HG03060 (cell line): ENCODE results near the gene DMRT2.

Experiments
- ATAC-seq: cut with Tn5 transposase; IDR thresholded peaks from one replicate; pipeline ENCODE4 v1.9.1; 2021; ENCODE audit warnings: low read depth, moderate number of reproducible peaks; ENCODE audit not compliant: unreplicated experiment

The DMRT2 gene

DNA sequence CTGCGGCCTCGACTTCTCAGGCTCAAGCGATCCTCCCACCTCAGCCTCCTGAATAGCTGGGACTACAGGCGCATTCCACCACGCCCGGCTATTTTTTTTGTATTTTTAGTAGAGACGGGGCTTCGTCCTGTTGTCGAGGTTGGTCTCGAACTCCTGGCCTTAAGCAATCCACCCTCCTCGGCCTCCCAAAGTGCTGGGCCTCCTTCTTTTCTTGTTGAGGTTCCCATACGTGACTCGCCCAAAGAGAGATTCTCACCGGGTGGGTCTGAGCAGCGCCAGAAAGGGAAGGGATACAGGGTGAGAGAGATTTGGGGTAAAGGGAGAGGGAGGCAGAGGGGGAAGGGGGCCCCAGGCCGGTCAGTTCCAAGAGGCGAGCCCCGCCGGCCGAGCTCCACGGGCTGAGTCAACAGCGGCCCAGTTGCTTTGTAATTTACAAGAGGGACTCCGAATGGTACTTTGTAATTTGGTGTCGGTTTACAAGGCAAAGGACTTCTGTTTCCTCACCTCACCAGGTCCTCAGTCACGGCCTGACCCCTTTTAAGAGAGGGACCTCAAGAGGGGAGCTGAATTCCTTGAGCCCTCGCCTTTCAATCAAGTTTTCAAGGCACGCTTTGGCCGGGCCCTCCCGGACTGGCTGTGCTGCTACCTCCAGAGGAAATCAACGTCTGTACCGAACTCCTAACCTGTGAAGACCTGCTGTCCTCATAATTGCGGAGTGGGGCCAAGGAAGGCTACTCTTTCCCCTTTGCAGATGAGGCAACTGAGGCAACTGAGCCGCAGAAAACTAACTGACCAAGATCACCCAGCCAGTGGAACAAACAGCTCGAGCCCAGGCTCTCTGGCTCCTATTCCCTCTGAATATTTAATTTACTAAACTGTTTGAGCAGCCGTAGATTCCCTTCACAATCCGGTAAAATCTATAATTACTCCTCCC, 3.3 kb upstream of the DMRT2 start:
- ATAC-seq = no peak

DNA sequence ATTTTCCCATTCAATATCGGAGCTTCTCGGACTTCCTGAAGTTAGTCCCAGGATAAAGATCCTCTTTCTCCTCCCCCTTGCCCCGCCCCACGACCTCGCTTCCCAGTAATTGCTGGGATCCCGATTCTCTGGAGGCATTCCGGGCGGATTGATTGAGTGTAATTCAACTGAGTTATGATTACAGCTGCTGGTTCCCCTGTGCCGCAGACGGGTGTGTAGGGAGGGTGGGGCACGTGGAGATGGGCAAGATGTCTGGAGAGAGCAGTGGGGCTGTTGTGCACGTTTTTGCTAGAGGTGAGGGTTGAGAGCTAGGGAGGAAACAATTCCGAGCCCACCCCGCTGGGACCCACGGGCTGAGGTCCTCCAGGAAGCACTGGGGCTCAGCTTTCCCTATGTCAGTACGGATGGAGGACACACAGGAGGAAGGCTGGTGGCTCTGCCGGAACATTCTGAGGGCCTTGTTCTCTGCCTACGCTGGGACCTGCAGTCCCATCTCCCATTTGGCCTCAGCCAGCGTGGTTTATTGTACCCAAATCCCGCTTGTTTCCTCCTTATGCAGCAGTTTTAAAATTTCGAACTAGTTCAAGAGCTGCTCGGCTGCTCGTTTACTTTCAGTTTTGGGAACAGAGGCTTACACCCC, 2.4 kb upstream of the DMRT2 start:
- no peak for ATAC-seq

DNA sequence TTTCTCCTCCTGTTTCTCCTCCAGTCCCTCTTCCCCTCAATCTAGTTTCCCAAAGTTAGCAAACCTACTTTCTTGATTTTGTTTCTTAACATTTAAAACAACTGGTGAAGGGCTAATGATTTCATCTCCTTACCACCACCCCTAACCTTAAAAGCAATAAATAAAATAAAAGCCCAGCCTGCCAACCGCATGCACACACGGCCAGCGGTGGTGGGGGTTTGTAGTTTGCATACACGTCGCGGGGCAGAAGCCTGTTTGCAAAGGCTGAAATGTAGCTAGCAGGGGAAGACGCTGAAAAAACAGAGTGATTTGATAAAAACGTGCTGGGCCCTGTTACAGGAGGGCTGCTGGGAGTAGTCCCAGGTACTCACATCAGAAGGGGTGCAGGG, 1.9 kb upstream of the DMRT2 start:
- ATAC-seq = no peak

- no peak for ATAC-seq
These were observed 1.3 kb upstream of the DMRT2 start for GRCh38 chr9:1048811-1049210.

DNA sequence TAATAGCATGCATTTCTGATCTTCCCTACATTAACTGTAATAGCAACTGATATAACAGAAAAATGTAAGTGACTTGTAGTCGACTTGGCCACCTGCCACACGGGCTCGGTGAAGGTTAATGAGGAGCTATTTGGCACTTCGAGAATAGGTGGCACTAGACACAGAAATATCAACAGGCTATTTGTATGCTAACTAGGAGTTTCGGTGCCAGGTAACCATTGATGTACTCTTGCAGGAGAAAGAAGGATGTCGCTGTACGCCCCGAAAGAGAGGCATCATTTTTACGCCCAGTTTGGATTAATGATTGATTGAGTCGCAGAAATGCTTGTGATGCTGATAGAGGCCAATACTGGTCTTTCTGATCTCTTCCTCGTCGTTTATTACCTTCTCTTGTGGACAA, 516 bp upstream of the DMRT2 start:
- ATAC-seq = no peak

DNA sequence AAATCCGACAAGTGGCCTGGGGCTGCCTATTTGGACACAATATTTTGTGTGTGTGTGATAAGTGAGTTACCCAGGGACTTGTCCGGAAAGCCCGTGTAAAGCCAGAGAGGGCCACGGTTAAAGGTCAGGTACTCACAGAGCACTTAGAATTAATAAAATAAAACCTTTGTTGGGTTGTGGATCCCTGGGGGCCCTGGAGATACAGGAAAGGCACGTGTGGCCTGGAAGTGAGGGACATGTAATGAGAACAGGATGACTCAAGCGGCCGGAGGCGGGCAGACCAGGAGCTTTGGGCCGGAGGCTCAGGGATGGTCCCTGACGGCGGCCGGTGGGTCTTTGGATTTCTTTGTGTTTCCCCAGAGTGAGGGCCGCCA, 1.0 kb downstream of the DMRT2 start:
- ATAC-seq = no peak

GRCh38 chr9:1051584-1052275, 1.6 kb downstream of the DMRT2 start:
- no peak for ATAC-seq

GRCh38 chr9:1052365-1053281, 2.5 kb downstream of the DMRT2 start:
- ATAC-seq = no peak

DNA sequence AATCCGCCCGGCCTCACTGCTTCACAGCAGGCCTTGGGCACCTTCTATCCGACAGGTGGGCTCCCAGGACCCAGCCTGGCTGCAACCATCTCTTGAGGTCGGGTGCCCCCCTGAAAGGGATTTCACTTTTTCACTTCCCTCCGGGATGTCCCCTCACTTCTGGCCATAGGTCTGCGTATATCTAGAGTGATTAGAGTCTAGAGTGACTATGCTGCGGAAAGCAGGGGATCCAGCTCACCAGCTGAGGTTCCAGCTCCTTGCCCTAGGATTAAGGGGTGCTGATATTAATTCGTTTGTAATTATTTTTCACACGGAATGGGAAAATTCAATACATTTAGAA, 3.1 kb downstream of the DMRT2 start:
- no peak for ATAC-seq

DNA sequence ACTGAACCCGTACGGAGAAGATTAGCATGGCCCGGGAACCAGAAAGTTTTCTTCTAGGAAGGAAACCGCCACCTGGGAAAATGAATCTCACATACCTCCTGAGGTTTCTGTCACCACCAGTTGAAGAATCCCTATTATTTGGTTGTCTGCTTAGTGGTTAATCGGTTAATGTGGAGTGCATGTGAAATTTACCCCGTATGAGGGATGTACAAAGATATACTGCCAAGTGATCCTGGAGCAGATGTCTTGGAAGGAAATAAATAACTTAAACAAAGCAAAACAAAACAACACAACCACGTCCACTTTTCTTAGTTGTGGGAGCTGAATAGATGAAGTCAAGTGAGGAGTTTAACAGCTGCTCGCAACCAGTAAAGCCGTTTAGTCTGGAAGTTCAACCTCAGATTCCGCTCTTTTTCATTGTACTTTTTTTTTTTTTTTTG, 3.8 kb downstream of the DMRT2 start:
- no peak for ATAC-seq

- no peak for ATAC-seq
These were observed 5.0 kb downstream of the DMRT2 start for GRCh38 chr9:1055166-1055565.

DNA sequence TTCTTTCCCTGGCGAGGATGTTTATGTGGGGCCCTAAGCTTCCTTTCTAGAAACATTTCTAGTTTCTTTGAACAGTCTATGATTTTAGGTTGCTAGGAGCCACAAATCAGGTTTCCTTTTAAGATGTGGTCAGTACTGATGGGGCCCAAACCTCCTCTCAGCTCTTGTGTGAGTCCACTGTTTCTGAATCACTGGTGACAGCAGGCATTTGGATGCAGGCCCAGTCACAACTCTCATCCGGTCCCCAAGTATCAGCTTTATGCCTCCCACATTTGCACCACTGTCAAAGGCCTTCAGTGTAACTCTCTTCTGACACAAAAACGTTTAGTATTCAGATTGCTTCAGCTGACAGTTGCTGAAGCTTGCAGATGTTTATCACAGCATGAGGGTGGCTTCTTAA, 7.8 kb downstream of the DMRT2 start:
- no peak for ATAC-seq

DNA sequence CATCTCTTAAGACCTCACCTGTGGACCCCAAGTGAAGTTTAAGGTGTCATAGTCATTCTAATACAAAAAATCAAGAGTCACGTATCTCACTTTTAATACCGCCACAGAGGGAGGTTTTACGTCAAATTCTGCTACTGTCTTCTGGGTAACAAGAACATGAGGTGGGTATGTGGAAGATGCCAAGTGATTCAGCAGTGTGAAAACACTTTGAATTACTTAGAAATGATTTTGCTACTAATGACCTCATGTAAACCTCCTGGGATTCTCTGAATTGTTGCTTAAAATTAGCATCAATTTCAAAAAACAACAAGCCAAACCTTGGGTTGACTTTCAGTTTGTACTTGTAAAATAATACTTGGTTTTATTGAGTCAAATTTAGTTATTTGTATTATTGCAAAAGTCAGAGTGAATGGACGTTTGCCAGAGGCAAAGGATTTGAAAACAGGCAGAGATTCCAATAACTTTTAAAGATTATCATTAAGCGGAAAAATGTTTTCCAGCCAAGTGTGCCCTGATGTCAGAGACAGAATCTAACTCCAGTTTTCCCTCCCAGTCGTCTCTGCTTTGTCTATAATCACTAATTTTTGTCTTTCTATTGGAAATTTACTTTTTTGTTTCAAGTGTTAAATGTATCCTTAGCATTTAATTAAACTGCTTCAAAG, 8.8 kb downstream of the DMRT2 start:
- no peak for ATAC-seq

DNA sequence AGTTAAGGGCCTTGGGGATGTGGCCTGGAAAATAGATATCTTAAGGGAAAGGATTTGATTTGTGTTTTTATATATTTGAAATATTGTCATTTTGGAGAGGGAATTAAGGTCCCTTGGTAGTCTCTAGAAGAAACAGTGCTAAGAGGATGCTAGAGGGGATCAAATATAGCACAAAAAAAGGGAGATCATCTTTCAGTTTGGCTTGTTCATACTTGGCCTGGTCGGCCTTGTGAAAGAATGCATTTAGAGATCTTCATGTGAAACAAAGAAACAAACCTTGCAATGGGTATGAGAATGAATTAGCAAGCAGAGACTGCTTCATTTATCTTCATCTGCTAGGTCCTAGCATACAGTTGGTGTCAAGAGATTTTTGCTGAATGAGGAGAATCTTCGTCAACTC, 15.0 kb downstream of the DMRT2 start:
- ATAC-seq = no peak

DNA sequence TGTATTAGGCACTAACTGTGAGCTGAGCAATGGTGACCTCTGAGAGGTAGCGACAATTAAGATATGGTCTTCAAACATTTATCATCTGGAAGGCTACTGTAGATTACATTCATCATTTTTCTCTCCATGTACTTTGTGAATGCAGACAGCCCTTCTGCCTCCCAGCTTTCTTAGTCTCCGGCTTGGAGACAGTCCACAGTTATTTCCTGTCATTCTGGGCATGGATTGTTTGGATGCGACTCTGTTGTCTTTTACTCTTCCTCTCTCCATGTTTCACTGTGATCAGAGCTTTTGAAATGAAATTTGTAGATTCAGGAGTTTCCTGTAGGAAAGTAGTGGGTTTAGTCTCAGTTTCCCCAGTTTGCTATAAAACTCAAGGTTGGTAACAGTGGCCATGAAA, 20.5 kb downstream of the DMRT2 start:
- ATAC-seq = no peak

DNA sequence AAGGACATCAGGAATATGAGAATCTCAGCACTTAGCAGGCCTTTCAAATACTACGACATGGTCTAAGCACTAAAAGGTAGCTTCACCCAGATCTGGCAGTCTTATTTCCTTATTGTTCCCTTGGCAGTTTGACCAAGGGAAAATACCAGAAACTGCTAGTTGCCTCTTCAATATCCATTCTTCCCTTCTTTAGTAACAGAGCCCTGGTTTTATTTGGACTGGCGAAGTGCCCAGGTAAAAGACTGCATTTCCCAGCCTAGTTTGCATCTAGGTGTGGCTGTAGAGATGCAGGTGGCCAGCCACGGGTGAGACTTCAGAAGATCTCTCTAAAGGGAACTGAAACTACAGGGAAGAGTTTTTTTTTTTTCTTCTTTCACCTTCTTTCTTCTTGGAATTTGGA, 21.6 kb downstream of the DMRT2 start:
- no peak for ATAC-seq

DNA sequence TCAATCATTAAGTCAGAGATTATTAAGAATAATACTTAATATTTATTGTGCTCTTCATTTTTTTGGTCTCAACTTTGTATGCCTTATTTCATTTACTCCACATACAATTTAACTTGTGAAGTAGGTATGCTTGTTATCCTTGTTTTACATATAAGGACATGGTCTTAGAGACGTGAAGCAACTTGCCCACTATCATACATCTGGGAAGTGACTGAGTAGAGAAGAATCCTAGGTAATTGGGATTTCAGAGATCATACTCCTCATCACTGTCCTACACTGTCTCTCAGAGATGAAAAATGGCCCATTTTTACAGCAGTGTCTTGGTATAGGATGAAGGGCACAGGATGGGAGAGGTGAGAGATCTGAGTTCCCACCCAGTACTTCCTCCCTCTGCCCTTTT, 23.3 kb downstream of the DMRT2 start:
- no peak for ATAC-seq

DNA sequence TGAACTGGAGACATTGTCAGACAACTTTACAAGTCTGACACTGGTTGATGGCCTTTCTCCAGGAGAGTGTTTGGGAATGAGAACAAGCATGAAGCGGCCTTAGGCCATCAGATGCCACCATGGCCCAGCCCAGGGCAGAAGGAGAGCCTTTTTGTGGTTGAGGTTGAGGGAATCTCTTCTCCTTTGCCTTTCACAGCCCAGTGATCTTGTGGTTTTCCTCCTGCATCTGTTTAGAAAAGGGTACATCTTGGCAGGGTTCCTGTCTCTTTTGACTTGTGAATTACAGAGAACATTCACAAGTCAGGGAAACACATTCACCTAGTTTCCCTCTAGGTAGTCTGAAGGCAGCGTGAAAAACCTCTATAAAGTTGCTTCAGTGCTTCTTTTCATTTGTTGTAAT, 27.5 kb downstream of the DMRT2 start:
- ATAC-seq = no peak

DNA sequence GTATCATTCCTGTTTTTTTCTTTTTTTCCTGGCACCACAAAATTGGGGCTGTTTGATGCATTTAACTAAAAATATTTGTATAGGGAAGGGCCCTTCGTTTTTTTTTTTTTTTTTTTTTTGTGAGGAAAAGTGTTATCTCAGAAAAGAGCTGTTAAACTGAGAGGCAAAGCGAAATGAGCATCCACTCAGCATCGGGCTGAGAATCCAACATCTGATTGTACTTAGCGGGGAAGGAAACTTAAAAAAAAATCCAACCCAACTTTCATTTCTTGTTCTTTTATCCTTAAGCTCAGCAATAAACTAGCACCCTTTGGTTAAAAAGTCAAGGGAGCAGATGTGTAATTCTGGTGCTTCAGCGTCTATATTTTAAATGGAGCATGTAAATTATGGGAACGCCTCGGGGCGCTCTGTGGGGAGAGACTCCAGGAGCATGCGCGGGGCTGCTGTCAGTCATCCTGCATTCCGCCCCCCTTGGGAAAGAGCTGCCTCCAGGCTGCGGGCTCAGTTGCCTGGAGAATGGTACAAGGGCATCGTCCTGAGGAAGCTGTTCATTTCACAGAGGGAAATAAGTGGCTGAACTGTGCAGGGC, 33.3 kb downstream of the DMRT2 start:
- ATAC-seq = no peak

DNA sequence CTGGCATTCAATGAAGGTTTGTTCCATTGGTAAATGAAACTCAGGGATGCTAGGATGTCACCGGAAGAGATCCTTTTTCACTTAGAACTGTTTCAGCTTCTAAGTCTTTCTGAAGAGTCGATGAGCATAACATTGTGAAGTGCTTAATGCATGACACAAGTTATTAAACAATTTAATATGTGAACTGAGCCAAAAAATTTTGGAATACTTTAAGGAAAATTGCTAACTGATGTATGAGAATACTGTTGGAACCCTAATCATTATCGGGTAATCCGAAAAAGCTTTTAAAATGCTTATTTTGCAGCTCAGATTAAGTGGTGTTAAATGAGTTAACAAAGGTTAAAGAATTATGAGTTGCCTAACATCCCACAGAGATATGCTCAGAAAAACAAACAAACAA, 34.9 kb downstream of the DMRT2 start:
- ATAC-seq = no peak
